ENCODE measurements around the gene MGAT4B. TPM values are rescaled to one million over a fixed set of nuclear protein-coding genes. Genes with fewer than 3 reads are reported as not detected.

The MGAT4B gene
- total RNA-seq, 1 donor from 2014 or later: 47.4 TPM

DNA sequence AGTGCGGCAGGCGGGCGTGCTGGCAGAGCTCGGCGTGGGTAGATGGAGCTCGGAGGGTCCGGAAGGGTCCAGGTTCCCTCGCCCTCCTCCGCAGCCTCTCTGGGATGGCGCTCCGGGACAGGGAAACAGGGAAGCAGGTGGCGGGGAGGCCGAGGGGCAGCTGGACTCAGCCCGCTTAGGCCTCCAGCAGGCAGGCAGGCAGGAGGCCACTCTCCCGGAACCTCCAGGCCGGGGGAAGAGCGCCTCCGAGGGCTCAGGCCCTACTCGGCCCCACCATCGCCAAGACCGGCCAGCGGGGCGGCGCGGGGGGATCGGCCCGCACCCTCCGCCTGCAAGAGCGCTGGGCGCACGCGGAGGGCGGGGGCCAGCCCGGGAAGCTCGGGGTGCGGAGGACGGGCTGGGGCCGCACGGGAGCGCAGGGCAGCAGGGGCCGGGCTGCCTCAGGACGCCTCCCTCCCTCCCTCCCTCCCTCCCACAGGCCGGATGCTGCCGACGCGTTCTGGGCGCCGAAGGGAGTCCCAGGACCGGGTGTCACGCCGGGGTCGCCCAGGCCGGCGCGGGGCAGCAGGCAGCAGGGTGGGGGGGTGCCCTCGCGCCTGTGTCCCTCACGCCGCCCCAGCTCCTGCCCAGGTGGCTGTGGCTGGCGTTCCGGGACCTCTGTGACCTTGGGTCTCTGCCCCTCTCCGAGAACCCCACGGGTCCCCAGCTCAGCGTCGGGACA lies 977 bp downstream of the MGAT4B start:
- DNase-seq: no peak

- no peak for DNase-seq
These were observed 1.6 kb downstream of the MGAT4B start for GRCh38 chr5:179805070-179805528.

- DNase-seq: no peak
These were observed 2.1 kb downstream of the MGAT4B start for GRCh38 chr5:179804555-179804947.

DNA sequence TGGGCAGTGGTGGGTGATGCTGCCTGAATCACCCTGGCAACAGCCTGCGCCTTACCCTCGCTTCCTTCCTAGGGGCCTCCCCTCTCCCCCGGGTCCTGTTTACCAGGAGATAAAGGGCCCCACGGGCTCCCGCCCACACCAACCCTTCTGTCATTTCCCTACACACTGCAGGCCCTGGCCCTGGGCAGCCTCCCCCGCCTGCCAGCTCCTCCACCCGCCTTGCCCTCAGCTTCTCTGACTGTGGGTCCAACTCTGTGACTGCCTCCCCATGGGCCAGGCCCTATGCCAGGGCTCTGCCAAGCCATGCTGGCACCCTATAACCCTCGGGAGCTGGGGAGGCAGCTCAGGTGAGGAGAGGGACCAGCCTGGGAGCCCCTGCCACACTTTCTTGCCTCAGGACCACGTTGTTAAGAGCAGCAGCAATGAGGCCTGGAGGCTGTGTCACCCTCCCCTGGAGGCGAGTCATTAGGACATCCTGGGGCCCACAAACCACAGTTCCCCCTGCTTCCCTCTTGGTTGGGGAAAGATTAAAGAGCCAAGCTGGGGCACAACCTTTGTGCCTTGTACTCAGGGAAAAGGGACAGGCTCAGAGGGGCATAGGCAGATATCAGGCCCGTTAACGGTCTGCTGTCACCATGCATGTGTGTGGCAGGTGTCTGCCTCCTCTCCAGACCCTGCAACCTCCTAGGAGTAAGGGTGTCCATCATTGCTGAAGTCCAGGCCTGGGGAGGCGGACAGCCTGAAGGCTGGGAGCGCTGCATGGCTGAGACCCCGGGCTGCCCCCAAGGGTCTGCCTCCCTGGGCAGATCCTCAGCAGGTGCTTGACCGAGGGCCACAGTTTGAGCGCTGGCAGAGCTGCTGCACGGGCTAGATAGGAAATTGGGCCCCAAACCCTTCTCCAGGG lies 2.8 kb downstream of the MGAT4B start:
- no peak for DNase-seq

DNA sequence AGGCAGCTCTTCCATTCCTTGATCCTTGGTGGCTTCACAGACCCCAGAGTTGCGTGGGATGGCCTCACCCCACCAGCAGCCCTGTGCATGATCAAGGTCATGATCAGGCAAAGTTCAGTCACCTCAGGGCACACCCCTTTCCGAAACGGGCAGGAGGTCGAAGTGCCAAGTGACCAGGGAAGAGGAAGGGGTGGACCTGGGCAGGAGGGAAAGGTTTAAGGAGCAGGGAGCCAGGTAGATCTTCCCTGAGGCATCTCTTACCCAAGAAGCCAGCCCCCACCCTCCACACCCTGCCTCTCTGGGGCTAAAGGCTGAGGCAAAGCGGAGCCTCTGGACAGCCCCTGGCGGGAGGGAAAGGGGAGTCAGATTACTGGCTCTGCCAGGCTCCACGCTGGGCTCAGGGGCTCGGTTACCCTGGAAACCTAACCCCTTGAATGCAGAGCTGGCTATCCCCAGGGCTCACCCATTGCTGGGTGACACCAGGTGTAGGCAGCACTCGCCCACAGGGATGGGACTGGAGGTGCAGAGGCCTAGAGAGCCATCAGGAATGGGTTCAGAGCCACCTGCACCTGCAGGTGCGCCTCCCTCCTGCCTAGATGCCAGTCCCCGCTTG lies 3.6 kb downstream of the MGAT4B start:
- no peak for DNase-seq

DNA sequence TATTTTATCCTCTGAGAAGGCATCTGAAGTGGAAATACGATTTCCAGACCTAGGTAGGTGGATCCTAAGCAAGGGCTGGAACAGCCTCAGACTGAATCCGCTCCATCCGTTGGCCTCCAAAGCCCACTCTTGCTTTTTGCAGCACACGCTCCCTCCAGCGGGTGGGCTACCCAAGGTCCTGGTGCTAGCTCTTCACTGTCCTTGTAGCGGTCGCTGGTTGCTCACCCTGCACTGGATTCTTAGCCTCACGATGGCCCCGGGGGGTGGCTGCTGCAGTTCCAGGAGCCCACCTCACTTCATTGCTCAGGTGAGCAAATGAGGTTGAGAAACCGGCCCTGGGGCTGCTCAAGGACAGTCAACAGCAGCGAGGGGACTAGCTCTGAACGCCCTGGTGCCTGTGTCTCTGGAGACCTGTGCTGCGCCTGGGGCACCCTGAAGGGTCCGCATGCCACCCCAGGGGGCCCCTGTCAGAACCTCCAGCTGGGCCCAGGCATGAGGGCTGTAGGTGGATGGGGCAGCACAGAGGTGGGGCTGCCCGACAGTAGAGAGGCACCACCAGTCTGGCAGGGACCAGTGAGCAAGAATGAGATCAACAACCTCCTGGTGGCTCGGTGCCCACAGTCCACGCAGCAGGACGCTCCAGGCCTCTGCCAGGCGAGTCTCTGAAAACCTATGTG lies 4.3 kb downstream of the MGAT4B start:
- DNase-seq: no peak

DNA sequence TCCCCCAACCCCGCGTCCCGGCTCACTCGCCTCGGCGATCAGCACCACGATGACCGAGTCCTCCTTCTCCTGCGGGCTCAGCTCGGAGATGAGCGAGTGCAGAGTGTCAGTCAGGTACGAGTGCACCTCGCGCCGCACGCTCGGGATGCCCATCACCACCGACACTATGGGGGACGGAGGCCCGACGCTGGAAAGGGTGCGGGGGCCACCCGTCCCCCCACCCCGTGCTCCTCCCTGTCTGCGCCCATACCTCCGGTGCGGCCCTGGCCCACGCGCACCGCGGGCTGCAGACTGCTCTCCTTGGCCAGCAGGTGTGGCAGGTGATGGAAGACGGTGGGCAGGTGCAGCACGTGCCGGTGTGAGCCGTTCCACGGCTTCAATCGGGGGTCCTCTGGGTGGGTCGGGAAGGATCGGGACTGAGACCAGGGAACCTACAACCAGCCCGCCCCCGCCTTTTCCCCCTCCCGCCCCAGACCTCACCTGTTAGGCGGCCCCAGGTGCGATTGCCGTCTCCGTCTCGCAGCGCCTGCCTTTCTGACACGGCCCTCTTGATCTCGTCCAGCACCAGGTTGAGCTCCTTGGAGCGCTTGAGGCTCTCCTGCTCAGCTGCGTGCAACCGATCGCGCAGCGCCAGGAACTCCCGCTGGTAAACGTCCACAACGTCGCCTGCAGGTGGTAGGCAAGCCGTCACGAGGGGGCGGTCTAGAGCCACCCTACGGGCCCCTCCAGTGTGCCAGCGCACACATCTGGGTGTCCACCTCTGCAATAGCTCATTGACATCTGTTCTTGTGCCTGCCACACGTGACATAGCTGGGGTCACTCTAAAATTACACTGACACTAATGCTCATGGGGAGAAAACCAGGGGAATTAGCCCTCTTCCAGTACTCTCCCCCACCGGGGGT lies 5.1 kb downstream of the MGAT4B start:
- no peak for DNase-seq

GRCh38 chr5:179800696-179801201 lies 5.9 kb downstream of the MGAT4B start:
- no peak for DNase-seq

DNA sequence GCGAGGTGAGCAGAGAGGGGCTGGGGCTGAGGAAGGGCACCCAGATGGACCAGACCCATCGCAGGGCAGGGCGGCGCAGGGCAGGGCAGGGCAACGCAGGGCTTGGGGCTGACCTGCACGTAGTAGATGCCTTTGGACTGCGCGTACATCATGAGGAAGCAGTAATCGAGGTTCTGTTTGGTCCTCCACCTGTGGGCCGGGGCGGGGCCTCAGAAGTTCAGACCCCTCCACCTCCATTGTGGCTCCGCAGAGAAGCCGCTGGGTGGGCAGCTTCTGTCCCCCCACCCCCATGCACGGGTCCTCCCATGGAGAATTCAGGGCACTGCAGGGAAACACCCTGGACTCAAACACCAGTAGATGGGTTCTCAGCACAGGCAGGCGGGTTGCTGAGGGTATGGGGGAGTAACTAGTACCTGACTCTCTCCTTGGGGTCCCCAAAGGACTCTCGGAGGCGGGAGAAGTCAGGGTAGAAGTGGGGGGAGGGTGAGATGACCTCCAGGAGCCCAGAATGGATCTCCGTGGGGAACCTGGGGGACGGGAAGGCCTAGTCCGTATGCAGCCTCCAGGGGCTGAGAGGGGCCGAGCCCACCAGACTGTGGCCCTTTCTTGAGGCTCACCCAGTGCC lies 6.5 kb downstream of the MGAT4B start:
- DNase-seq: no peak

DNA sequence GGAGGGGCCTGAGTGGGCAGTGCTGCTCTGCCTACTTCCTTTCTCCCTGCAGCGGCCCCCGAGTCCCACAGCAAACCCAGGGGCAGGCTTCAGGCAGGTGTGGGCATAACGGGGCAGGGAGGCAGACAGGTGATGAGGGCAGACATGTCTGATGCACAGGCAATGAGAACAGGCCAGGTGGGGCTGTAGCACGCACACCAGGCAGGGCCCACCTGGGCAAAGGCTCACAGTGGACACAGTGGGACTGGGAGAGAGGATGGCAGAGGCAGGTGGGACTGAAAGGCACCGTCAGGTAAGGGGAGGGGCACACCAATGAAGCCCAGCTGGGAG lies 7.1 kb downstream of the MGAT4B start:
- no peak for DNase-seq

- DNase-seq: no peak
These were observed 7.7 kb downstream of the MGAT4B start for GRCh38 chr5:179798771-179799643.

DNA sequence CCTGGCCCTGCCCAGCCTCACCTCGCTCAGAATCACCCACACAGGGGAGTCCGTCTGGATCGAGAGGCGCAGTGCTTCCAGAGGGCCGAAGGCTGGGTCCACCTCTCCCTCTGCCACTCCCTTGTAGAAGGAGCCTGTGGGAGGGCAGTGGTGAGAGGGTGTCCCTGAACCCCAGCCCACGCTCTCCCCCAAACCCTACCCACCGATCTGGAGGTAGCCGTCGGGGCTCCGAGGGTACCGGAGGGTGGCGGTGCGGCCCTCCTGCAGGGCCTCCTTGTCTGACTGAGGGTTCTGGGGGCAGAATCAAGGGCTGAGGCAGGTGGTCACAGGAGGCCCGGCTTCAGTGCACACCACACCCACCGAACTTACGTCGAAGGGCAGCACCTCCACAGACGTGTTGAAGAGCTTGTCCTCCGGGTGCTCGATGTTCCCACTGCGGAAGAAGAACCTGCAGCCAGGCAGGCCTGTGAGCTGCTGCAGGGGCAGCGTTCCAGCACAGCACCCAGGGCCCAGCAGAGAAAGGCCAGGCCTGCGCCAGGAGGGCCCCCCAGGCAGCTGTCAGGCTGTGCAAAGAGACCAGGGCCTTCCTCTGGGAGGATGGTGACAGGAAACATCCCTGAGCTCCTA lies 8.4 kb downstream of the MGAT4B start:
- DNase-seq: no peak

- no peak for DNase-seq
These were observed 8.9 kb downstream of the MGAT4B start for GRCh38 chr5:179797741-179798140.

GRCh38 chr5:179796877-179797608 lies 9.6 kb downstream of the MGAT4B start:
- no peak for DNase-seq

- DNase-seq: peak; percentile 81
These were observed 10.5 kb downstream of the MGAT4B start for GRCh38 chr5:179795863-179796833.

- no peak for DNase-seq
These were observed 11.4 kb downstream of the MGAT4B start for GRCh38 chr5:179795049-179795862.

All from occipital lobe (tissue), 2 donors.